ENCODE data around the gene PTPRD. TPM values are rescaled to one million over a fixed set of nuclear protein-coding genes. Genes with fewer than 3 reads are reported as not detected.
A peak's percentile ranks its signal among the peaks of the same experiment; 100 is the strongest.

PTPRD gene
- total RNA-seq, 4 donors from 2014 or later = 0.78 to 11.7 (median 1.6) TPM

DNA sequence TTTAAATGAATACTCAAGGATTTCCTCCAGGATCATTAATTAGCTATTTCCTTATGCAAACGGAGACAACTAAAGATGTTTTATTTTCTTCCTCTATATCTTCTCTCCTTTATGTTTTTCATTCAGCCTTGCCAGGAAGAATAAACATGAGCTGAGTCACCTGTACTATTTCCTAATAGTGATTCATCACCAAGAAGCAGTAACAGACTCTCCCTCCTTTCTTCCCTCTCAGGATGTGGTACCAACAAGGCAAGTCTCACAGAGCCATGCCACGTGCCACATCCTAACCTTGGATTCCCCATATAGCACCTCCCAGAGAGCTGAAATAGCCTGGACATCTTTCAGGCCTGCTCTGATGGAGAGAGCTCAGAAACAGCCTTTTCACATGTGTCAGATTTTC is 2054.6 kb downstream of the PTPRD start:
- no peaks in the 10 kb centered on the region for H3K9me3 ChIP-seq
- ATAC-seq (no peak), DNase-seq (no peak)
- no peaks in the 10 kb centered on the region for H3K4me1 ChIP-seq
- TF ChIP-seq, protein P1, sequence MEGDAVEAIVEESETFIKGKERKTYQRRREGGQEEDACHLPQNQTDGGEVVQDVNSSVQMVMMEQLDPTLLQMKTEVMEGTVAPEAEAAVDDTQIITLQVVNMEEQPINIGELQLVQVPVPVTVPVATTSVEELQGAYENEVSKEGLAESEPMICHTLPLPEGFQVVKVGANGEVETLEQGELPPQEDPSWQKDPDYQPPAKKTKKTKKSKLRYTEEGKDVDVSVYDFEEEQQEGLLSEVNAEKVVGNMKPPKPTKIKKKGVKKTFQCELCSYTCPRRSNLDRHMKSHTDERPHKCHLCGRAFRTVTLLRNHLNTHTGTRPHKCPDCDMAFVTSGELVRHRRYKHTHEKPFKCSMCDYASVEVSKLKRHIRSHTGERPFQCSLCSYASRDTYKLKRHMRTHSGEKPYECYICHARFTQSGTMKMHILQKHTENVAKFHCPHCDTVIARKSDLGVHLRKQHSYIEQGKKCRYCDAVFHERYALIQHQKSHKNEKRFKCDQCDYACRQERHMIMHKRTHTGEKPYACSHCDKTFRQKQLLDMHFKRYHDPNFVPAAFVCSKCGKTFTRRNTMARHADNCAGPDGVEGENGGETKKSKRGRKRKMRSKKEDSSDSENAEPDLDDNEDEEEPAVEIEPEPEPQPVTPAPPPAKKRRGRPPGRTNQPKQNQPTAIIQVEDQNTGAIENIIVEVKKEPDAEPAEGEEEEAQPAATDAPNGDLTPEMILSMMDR (IDR thresholded peaks at IDR 0.05 in 4 of 5, conservative IDR thresholded peaks at IDR 0.05 in 1 of 5) = no peak
- TF ChIP-seq POLR2A (IDR thresholded peaks at IDR 0.05) = no peak
- intact Hi-C loops (cut with DNase I; ENCODE audit: low total_unique reads) (no loop called here), in situ Hi-C loops (cut with MboI; ENCODE audit: low sequenced_read_pairs in 4 of 4) (no loop called here)
- no peak overlapping the region for H3K4me3 ChIP-seq
- no peaks in the 10 kb centered on the region for H3K27me3 ChIP-seq
- no peak overlapping the region for H3K27ac ChIP-seq
- H3K36me3 ChIP-seq = no peaks in the 10 kb centered on the region

DNA sequence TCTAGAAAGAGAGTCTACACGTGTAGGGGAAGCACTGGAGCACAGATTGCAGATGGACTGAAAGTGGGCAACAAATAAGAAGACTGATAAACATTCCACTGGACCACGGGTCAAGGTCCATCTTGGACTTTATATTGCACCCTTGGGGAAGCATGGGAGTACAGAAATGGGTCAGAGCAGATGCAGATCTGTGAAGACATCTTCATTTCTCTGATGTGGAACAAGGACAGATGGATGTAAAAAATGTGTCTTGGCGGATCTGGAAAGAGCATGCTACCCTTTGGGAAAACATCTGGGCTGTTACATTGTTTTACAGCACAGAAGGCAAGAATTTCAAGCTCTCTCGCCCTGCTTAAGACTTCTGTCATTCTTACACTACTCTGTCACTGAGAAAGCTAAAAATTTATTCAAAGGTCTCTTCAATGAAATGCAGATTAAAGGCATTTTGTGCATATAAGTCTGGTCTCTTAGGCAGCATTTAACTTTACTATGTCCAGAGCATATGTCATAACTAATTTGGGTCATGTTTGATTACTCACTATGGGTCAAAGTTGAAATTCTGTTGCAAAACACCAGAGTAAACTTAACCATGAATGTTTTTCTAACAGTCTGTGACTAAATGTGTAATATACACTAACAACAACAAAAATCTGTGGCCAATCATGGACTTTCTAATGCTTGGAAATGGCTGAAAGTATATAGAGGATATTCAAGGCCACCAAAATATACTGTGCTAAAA is 2056.9 kb downstream of the PTPRD start:
- H3K36me3 ChIP-seq = no peaks in the 10 kb centered on the region
- H3K4me1 ChIP-seq = no peaks in the 10 kb centered on the region
- DNase-seq (peak in 1 of 2 donors; percentile 18), ATAC-seq (peak; percentile 69 to 75)
- TF ChIP-seq, protein P1 (IDR thresholded peaks at IDR 0.05 in 4 of 5, conservative IDR thresholded peaks at IDR 0.05 in 1 of 5) = no peak
- no peak for TF ChIP-seq POLR2A (IDR thresholded peaks at IDR 0.05)
- no peak overlapping the region for H3K4me3 ChIP-seq
- in situ Hi-C loops (cut with MboI; ENCODE audit: low sequenced_read_pairs in 4 of 4) = no loop called here
- intact Hi-C loops (cut with DNase I; ENCODE audit: low total_unique reads) = no loop called here
- H3K9me3 ChIP-seq = no peaks in the 10 kb centered on the region
- no peaks in the 10 kb centered on the region for H3K27me3 ChIP-seq
- no peak overlapping the region for H3K27ac ChIP-seq

DNA sequence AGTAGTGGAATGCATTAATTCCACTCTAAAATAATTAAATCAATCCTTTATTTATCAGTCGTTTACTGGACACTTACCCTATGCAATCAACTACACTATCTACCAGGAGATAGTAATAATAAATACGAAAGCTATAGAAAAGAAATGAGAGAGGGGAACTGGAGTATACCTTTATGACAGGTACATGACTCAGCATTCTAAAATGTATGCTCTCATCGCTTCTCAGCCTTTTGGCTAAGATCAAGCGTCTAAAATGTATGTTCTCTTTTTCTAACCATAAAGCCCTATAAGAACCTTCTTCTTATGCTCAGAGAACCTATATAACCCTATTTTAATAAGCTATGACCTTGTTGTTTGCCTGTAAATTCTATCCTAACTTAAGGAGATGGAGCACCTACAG is 2059.4 kb downstream of the PTPRD start:
- intact Hi-C loops (cut with DNase I; ENCODE audit: low total_unique reads) = no loop called here
- ATAC-seq = no peak
- in situ Hi-C loops (cut with MboI; ENCODE audit: low sequenced_read_pairs in 4 of 4) = no loop called here
- Histone ChIP-seq H3K9me3 (no peaks in the 10 kb centered on the region), H3K4me1 (no peaks in the 10 kb centered on the region), H3K27me3 (no peaks in the 10 kb centered on the region), H3K27ac (no peak overlapping the region), H3K4me3 (no peak overlapping the region), H3K36me3 (no peaks in the 10 kb centered on the region)
- DNase-seq = no peak
- no peak for TF ChIP-seq POLR2A (IDR thresholded peaks at IDR 0.05)
- TF ChIP-seq, protein P1 (IDR thresholded peaks at IDR 0.05 in 4 of 5, conservative IDR thresholded peaks at IDR 0.05 in 1 of 5) = no peak

DNA sequence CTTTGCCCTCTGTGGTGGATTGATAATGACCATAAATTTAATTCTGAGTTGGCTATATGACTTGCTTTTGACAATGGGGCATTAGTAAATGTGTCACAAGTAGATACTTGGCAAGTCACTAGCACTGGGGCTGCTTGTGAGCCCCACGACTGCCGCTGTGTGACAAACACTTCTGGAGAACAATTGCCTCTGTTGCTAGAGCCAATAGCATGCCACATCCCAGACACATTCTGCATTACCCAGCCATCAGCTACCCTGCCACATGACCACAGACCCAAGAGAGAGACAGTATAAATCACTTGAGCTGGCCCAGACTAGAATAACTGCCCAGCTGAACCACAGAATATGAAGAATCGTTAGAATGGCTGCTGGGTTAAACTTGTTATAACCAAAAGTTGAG is 2060.1 kb downstream of the PTPRD start:
- H3K27ac ChIP-seq = no peak overlapping the region
- intact Hi-C loops (cut with DNase I; ENCODE audit: low total_unique reads) (no loop called here), in situ Hi-C loops (cut with MboI; ENCODE audit: low sequenced_read_pairs in 4 of 4) (no loop called here)
- ATAC-seq (no peak), DNase-seq (no peak)
- no peaks in the 10 kb centered on the region for H3K36me3 ChIP-seq
- H3K4me3 ChIP-seq = no peak overlapping the region
- H3K9me3 ChIP-seq = no peaks in the 10 kb centered on the region
- TF ChIP-seq, protein P1 (IDR thresholded peaks at IDR 0.05 in 4 of 5, conservative IDR thresholded peaks at IDR 0.05 in 1 of 5) = no peak
- TF ChIP-seq POLR2A (IDR thresholded peaks at IDR 0.05) = no peak
- no peaks in the 10 kb centered on the region for H3K4me1 ChIP-seq
- H3K27me3 ChIP-seq = no peaks in the 10 kb centered on the region

DNA sequence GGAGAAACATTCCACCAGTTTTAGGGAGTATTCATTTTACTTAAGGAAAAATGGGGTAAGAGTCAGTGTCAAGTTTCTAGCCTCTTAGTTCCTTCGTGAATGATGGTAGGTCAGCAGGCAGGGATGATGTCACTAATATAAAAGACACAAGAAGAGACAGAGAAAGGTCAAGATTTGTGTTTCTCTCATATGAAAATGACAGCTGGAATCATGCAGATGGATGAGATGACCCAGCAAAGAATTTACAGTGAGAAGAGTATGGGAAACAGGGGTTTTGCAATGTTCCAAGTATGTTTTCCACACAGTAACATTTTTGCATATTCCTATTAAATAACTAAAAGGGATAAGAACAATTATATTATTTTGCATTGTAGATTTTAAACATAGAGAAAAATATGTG is 2063.6 kb downstream of the PTPRD start:
- Histone ChIP-seq H3K9me3 (no peaks in the 10 kb centered on the region), H3K27ac (no peak overlapping the region), H3K27me3 (no peaks in the 10 kb centered on the region), H3K4me3 (no peak overlapping the region), H3K4me1 (no peaks in the 10 kb centered on the region), H3K36me3 (no peaks in the 10 kb centered on the region)
- intact Hi-C loops (cut with DNase I; ENCODE audit: low total_unique reads) = no loop called here
- no peak for ATAC-seq
- no peak for DNase-seq
- no peak for TF ChIP-seq POLR2A (IDR thresholded peaks at IDR 0.05)
- TF ChIP-seq, protein P1 (IDR thresholded peaks at IDR 0.05 in 4 of 5, conservative IDR thresholded peaks at IDR 0.05 in 1 of 5) = no peak
- in situ Hi-C loops (cut with MboI; ENCODE audit: low sequenced_read_pairs in 4 of 4) = no loop called here
